ENCODE measurements around the gene ADO. TPM values are rescaled to one million over a fixed set of nuclear protein-coding genes. Genes with fewer than 3 reads are reported as not detected.

The ADO gene
- total and polyA plus RNA-seq, 10 of the 15 experiments (the other 5 are each of a cell fraction or from before 2014, with no cell fraction given) = 4.3 to 44.6 (median 18.7) TPM

- TF ChIP-seq LARP7 (IDR thresholded peaks at IDR 0.05) (peak; percentile 99), HCFC1 (IDR thresholded peaks at IDR 0.05; ENCODE audit: low read length) (peak; percentile 90), NFYA (IDR thresholded peaks at IDR 0.05; ENCODE audit: borderline replicate concordance, low read depth, low read length) (no peak), CEBPB (IDR thresholded peaks at IDR 0.05; ENCODE audit: borderline replicate concordance in 1 of 2, low read depth in 2 of 2, low read length in 2 of 2) (no peak), SPI1 (IDR thresholded peaks at IDR 0.05; ENCODE audit: borderline replicate concordance, insufficient read depth, low read depth, low read length) (no peak), EP300 (IDR thresholded peaks at IDR 0.05; ENCODE audit: borderline replicate concordance in 1 of 2, control insufficient read depth in 1 of 2, low read depth in 2 of 2, low read length in 2 of 2) (peak in 1 of 2 experiments; percentile 26; a peak in 1 of 4 replicates), NKRF (conservative IDR thresholded peaks at IDR 0.05) (peak; percentile 77), RFX5 (IDR thresholded peaks at IDR 0.05; ENCODE audit: low read depth, low read length) (no peak), KLF5 (IDR thresholded peaks at IDR 0.05; ENCODE audit: partially characterized antibody) (no peak), TBL1XR1 (IDR thresholded peaks at IDR 0.05; ENCODE audit: low read depth, low read length) (no peak), ZNF217 (IDR thresholded peaks at IDR 0.05) (peak; percentile 66), SIN3A (IDR thresholded peaks at IDR 0.05; ENCODE audit: low read depth, low read length) (0 out of 2 replicates have a peak, but pooled peaks have one; percentile 62), SMAD5 (IDR thresholded peaks at IDR 0.05; ENCODE audit: low read depth) (no peak), SIX5 (IDR thresholded peaks at IDR 0.05; ENCODE audit: low read depth, low read length, severe bottlenecking) (peak; percentile 81), ZNF24 (IDR thresholded peaks at IDR 0.05) (peak; percentile 26; the same call in 1 of the 2 replicates), TARDBP (IDR thresholded peaks at IDR 0.05; ENCODE audit: borderline replicate concordance) (peak; percentile 79; the same call in 1 of the 2 replicates), EED (IDR thresholded peaks at IDR 0.05; ENCODE audit: low read depth) (peak; percentile 20; the same call in 1 of the 2 replicates), NRF1 (conservative IDR thresholded peaks at IDR 0.05; ENCODE audit: low read depth, low read length) (no peak)
- TF ChIP-seq, protein P1, sequence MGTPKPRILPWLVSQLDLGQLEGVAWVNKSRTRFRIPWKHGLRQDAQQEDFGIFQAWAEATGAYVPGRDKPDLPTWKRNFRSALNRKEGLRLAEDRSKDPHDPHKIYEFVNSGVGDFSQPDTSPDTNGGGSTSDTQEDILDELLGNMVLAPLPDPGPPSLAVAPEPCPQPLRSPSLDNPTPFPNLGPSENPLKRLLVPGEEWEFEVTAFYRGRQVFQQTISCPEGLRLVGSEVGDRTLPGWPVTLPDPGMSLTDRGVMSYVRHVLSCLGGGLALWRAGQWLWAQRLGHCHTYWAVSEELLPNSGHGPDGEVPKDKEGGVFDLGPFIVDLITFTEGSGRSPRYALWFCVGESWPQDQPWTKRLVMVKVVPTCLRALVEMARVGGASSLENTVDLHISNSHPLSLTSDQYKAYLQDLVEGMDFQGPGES (IDR thresholded peaks at IDR 0.05) = no peak
- TF ChIP-seq, protein P2, sequence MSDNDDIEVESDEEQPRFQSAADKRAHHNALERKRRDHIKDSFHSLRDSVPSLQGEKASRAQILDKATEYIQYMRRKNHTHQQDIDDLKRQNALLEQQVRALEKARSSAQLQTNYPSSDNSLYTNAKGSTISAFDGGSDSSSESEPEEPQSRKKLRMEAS (IDR thresholded peaks at IDR 0.05; ENCODE audit: low read depth, low read length) = peak; percentile 61; the same call in 1 of the 2 replicates
- TF ChIP-seq, protein P3, sequence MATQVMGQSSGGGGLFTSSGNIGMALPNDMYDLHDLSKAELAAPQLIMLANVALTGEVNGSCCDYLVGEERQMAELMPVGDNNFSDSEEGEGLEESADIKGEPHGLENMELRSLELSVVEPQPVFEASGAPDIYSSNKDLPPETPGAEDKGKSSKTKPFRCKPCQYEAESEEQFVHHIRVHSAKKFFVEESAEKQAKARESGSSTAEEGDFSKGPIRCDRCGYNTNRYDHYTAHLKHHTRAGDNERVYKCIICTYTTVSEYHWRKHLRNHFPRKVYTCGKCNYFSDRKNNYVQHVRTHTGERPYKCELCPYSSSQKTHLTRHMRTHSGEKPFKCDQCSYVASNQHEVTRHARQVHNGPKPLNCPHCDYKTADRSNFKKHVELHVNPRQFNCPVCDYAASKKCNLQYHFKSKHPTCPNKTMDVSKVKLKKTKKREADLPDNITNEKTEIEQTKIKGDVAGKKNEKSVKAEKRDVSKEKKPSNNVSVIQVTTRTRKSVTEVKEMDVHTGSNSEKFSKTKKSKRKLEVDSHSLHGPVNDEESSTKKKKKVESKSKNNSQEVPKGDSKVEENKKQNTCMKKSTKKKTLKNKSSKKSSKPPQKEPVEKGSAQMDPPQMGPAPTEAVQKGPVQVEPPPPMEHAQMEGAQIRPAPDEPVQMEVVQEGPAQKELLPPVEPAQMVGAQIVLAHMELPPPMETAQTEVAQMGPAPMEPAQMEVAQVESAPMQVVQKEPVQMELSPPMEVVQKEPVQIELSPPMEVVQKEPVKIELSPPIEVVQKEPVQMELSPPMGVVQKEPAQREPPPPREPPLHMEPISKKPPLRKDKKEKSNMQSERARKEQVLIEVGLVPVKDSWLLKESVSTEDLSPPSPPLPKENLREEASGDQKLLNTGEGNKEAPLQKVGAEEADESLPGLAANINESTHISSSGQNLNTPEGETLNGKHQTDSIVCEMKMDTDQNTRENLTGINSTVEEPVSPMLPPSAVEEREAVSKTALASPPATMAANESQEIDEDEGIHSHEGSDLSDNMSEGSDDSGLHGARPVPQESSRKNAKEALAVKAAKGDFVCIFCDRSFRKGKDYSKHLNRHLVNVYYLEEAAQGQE (IDR thresholded peaks at IDR 0.05; ENCODE audit: low read depth, low read length) = no peak
- TF ChIP-seq, protein P4, sequence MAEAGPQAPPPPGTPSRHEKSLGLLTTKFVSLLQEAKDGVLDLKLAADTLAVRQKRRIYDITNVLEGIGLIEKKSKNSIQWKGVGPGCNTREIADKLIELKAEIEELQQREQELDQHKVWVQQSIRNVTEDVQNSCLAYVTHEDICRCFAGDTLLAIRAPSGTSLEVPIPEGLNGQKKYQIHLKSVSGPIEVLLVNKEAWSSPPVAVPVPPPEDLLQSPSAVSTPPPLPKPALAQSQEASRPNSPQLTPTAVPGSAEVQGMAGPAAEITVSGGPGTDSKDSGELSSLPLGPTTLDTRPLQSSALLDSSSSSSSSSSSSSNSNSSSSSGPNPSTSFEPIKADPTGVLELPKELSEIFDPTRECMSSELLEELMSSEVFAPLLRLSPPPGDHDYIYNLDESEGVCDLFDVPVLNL (IDR thresholded peaks at IDR 0.05; ENCODE audit: low read depth, low read length) = 0 out of 2 replicates have a peak, but pooled peaks have one; percentile 11
Observed at GRCh38 chr10:62804356-62805230, at the start of gene ADO (continued).
